HG02759 (cell line): ENCODE measurements around the gene DRD4.

ENCODE experiments used
- ATAC-seq: cut with Tn5 transposase; IDR thresholded peaks from one replicate; pipeline ENCODE4 v1.9.1; 2021; ENCODE audit warnings: mild to moderate bottlenecking, moderate library complexity; ENCODE audit not compliant: unreplicated experiment

The DRD4 gene

GRCh38 chr11:636511-637332 lies at the start of gene DRD4:
DRD4 (plus strand) TSS chr11:637269; CDS start chr11:637305, 36 bp downstream.
- no peak for ATAC-seq

DNA sequence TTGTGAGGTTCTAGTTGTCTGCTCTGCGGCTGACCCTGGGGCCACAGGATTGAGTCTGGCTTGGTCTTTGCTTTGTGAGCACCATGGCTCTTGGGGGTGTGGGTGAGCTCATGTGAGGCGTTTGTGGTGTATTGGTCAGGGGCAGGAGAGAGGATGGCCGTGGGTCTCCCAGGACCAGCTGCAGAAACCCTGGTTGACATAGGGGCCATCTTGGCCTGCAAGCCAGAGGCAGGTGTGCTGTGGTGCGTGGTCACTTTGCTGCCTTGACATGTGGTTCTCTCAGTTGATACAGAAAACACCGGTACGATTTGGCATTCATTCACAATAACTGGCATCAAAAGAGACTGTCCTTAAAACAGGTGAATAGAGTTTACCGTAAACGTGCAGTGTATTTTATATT lies 49.5 kb upstream of the DRD4 start:
- no peak for ATAC-seq

DNA sequence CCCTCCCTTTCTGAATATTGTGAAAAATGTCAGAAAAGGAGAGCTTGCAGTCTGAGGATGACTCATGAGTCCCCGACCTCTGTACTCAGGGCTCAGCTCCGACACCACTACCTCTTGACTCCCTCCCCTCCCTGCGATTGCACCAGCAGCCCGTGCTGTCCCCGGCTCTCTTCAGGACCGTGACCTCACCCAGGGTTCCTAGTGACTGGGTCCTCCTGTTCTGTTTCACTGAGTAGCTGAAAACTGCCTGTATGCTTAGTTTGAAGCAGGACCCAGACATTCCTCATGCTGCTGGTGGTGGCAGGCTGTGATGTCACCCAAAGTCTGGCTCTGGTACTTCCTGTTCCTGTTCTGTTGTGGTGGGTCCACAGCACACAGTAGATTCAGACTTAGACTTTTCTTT lies 49.1 kb upstream of the DRD4 start:
- no peak for ATAC-seq

- no peak for ATAC-seq
These were observed 47.3 kb upstream of the DRD4 start for GRCh38 chr11:589798-590197.

- ATAC-seq = no peak
These were observed 46.1 kb upstream of the DRD4 start for GRCh38 chr11:590997-591396.

DNA sequence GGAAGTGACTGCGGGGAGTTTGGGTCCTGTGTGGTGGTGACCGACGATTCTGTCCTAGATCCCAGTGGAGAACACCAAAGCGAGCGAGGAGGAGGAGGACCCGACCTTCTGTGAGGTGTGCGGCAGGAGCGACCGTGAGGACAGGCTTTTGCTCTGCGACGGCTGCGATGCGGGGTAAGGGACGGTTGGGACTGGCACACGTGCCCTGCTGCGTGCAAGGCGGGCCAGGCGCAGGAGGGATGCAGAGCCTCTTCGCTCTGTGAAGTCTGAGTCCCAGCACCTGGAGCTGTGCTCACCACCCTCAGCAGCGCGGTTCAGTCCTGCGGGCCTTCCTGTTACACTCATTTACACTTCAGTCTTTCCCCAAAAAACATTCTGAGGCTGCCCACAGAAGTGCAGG lies 44.6 kb upstream of the DRD4 start:
- no peak for ATAC-seq

GRCh38 chr11:592918-593317 lies 44.2 kb upstream of the DRD4 start:
- ATAC-seq = no peak

DNA sequence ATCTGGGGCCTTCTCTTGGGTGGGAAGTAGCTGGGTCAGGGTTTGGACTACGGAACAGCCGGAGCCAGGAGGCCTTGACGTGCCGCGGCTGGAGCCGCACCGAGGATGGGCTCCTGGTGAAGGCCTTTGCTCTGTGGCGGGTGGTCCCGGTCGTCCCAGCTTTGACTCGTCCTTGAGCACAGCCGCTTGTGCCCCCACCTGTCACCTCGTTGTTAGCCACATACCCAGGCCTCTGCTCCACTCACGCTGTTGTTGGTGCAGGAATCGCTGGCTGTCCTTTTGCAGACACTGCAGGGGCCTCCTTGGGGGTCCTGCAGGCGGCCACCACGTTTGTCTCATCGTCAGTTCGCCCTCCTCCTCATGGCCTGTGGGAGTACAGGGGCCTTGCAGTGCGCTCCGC lies 43.7 kb upstream of the DRD4 start:
- ATAC-seq = no peak

DNA sequence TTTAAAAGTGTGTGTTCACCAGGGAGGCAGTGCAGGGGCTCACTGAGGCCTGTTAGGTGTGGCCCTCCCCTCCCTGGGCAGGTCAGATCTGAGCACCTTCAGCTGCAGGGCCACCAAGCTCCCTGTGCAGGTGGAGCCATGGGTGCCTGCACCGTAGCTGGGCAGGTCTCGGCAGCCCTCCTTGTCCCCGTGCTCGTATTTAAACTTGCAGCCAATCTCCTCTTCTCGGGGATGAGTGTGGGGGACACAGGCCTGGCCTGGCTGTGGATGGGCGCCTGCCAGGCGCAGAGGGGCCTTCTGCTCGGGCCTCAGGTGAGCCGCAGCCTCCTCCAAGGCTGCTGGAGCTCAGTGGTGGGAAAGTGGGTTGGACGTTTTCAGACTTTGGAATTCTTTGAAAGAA lies 41.7 kb upstream of the DRD4 start:
- no peak for ATAC-seq

DNA sequence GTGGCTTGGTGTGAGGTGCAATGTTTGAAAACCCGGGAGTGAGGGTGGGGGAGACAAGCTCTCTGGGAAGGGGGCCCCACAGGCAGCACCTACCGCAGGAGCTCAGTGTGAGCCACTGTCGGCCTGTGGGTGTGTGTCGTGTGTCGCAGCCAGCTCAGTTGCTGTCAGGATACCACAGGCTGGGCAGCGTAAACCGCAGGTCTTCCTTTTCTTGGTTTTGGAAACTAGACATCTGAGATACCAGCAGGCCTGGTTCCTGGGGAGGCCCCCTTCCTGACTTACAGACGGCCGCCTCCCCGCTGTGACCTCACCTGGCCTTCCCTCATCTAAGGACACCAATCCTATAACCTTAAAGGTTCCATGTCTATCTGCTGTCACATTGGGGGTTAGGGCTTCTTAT lies 40.7 kb upstream of the DRD4 start:
- no peak for ATAC-seq

GRCh38 chr11:597166-597725 lies 39.8 kb upstream of the DRD4 start:
- ATAC-seq = no peak

DNA sequence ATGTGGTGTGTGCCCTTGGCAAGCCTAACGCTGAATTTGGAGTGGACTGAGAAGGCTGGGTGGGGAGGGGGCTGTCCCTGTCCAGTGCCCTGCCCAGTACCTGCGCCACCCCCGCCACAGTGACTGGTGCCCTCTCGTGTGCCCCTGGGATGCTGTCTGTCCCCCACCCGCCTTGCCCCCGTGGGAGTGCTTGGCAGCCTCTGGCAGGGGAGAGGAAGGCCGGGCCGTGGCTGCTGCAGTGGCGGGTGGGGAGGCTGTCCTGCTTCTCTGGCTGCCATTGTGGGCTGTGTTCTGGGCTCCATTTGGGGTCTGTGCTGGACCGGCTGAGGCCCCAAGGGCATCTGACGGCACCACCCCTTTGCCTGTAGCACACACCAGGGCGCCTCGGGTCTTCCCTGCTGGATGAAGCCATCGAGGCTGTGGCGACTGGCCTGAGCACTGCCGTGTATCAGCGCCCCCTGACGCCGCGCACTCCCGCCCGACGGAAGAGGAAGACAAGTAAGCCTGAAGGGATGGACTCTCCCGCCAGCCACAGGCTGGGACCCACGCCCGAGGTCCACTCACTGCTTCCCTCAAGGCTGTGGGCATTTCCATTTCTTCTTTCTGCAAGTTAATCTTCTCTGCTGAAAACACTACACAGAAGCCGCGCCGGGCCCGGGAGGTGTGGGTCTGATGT lies 38.9 kb upstream of the DRD4 start:
- no peak for ATAC-seq

DNA sequence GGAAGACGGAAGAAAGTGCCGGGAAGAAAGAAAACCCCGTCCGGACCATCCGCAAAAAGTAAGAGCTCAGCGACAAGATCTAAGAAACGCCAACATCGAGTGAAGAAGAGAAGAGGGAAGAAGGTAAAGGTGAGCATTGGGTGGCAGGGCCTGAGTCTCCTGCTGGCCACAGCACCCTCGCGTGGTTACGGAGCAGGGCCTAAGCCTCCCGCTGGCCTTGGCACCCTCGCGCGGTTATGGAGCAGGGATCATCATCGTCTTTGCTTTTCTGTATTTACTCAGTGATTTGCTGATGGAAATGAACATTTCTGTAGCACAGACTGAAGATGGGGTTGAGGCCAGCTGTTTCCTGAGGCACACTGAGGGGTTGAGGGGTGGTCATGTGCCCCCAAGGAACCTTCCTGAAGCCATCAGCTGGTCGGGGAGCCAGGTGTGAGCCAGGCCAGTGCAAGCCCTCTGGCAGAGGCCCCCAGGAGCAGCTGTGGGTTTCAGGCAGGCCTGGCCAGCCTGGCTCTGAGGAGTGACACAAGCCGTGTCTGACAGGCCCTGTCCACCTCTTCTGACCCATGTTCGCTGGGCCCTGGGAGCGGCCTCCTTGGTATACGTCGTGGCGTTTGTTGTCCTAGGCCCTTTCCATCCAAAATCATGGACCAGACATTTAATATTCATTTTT lies 35.4 kb upstream of the DRD4 start:
- ATAC-seq = no peak

DNA sequence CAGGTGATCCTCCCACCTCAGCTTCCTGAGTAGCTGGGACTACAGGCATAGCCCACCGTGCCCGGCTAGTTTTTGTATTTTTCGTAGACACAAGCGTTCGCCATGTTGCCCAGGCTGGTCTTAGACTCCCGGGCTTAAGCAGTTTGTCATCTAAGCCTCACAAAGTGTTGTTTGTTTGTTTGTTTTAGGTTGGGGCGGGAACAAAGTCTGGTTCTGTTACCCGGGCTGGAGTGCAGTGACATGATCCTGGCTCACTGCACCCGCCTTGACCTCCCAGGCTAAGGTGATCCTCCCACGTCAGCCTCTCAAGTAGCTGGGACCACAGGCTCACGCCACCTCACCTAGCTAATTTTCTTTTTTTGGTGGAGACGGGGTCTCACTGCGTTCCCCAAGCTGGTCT lies 33.9 kb upstream of the DRD4 start:
- ATAC-seq = no peak

DNA sequence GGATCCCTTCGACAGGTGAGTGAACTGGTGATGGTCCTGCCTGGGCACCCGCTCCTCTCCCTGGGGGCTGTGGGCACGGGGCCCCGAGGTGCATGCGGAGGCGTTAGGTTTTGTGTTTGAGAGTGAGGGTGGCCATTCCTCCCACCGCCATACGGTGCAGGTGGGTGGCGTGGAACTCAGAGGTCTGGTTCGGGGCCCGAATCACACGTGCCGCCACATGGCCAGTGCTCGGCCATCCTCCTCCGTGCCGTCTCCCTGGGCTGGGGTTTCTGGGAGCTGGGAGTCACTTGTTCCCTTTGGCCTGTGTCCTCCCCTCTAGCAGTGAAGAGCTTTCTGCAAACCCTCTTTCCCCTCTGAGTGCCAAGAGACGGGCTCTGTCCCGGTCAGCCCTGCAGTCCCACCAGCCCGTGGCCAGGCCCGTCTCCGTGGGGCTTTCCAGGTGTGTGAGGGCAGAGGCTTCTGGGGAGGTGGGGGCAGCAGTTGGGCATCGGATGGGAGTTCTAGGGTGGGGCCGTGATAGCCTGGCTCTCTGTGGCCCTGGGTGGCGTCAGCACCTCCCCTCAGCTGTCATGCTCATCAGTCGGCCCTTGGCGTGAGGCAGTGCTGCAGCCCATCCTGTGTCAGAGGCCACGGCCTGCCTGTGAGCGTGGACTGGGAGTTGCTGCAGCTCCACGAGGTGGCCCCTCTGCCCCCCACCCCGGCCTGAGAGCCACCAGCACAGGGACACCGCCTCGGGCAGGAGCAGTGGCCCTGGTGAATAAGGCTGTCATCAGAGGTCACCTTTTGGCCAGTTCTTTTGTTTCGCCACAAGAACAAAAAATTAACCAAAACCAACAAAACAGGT lies 31.6 kb upstream of the DRD4 start:
- no peak for ATAC-seq

DNA sequence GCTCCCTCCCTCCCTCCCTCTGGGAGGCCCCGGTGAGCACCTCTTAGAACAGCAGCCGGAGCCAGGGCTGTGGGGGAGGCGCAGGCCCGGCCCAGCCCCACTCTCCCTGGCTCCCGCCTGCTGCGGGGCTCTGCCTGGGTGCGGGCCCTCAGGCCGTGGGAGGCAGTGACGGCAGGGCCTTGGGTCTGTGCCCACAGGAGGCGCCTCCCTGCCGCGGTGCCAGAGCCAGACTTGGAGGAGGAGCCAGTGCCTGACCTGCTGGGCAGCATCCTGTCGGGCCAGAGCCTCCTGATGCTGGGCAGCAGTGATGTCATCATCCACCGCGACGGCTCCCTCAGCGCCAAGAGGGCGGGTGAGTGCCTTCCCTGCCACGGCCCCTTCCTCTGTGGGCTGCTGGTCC lies 30.8 kb upstream of the DRD4 start:
- no peak for ATAC-seq

- ATAC-seq = no peak
These were observed 29.9 kb upstream of the DRD4 start for GRCh38 chr11:607020-607780.

DNA sequence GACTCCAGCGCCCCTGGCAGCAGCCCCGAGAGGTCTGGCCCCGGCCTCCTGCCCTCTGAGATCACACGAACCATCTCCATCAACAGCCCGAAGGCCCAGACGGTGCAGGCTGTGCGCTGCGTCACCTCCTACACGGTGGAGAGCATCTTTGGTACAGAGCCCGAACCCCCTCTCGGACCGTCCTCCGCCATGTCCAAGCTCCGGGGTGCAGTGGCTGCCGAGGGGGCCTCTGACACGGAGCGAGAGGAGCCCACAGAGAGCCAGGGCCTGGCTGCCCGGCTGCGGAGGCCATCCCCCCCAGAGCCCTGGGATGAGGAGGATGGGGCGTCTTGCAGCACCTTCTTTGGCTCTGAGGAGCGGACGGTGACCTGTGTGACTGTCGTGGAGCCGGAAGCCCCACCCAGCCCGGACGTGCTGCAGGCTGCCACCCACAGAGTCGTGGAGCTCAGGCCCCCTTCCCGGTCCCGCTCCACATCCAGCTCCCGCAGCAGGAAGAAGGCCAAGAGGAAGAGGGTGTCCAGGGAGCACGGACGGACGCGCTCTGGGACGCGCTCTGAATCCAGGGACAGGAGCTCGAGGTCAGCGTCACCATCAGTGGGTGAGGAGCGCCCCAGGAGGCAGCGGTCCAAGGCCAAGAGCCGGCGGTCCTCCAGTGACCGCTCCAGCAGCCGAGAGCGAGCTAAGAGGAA lies 29.0 kb upstream of the DRD4 start:
- no peak for ATAC-seq

- no peak for ATAC-seq
These were observed 28.2 kb upstream of the DRD4 start for GRCh38 chr11:608791-609251.
